HG03066 (cell line): Measurements from ENCODE around the gene TRIM7.
"Not testable (repeated sequence)": the region's sequence is repeated elsewhere in the genome, so short reads cannot be mapped to it uniquely, and the experiment has no call there.

ENCODE experiments used
- ATAC-seq: cut with Tn5 transposase; IDR thresholded peaks from one replicate; pipeline ENCODE4 v1.9.1; 2021; ENCODE audit warnings: low read depth; ENCODE audit not compliant: unreplicated experiment

TRIM7 gene

GRCh38 chr5:181159286-181160151 is 45.5 kb downstream of the TRIM7 start:
- ATAC-seq: peak; percentile 78

GRCh38 chr5:181158869-181159268 is 46.1 kb downstream of the TRIM7 start:
- no peak for ATAC-seq

GRCh38 chr5:181156758-181157157 is 48.2 kb downstream of the TRIM7 start:
- ATAC-seq: no peak

GRCh38 chr5:181153814-181154213 is 51.2 kb downstream of the TRIM7 start:
- ATAC-seq: no peak

GRCh38 chr5:181152406-181152805 is 52.6 kb downstream of the TRIM7 start:
- no peak for ATAC-seq

GRCh38 chr5:181151146-181151545 is 53.9 kb downstream of the TRIM7 start:
- no peak for ATAC-seq

- no peak for ATAC-seq
These were observed 54.9 kb downstream of the TRIM7 start for GRCh38 chr5:181149806-181150733.

GRCh38 chr5:181149355-181149754 is 55.6 kb downstream of the TRIM7 start:
- no peak for ATAC-seq

GRCh38 chr5:181146927-181147636 is 57.9 kb downstream of the TRIM7 start, which contains the start of gene OR2V2:
TSS of gene OR2V2 (plus strand) at chr5:181147586. CDS start at chr5:181154943, 7,357 bp downstream.
- not testable (repeated sequence) for ATAC-seq

- no peak for ATAC-seq
These were observed 59.9 kb downstream of the TRIM7 start for GRCh38 chr5:181145133-181145532.
